Tibial nerve (tissue), 4 donors: ENCODE measurements around the gene EPHA10.

Experiments used
- CTCF ChIP-seq, 5 experiments: fragments of 200-600 bp in 3 of 5; fragments of 450-650 bp in 2 of 5; sonication (generic) in 3 of 5; IDR thresholded peaks; one replicate each; pipeline ENCODE4 v1.5.1; 2016 to 2019; ENCODE audit warnings: antibody characterized with exemption in 5 of 5, mild to moderate bottlenecking in 3 of 5, moderate library complexity in 2 of 5
- EP300 ChIP-seq, 2 donors: sonication (generic); formaldehyde crosslinking; IDR thresholded peaks; one replicate each; pipeline ENCODE4 v1.6.1; 2017; ENCODE audit warnings: antibody characterized with exemption in 2 of 2, mild to moderate bottlenecking in 1 of 2
- POLR2A ChIP-seq, 2 donors: fragments of 450-650 bp; IDR thresholded peaks; one replicate each; pipeline ENCODE4 v1.6.1; 2017; ENCODE audit warnings: antibody characterized with exemption in 2 of 2, mild to moderate bottlenecking in 2 of 2, moderate library complexity in 2 of 2

DNA sequence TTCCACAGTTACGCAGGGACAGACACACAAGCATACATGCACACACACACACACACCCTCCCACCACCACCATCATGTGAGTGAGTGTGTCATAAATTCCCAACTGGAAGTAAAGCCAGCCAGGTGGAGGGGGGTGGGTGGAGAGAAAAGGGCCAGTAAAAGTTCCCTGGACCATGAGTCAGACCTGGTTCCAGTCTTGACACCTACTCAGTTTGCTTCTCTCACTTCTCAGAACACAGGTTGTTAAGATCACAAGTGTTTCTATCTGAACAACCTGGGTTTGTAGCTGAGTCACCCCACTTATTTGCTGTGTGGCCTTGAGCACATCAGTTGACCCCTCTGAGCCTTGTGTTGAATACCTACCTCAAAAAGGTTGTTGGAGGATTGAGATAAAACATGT lies 9.6 kb downstream of the EPHA10 start:
- no peak for TF ChIP-seq POLR2A (IDR thresholded peaks at IDR 0.05)
- TF ChIP-seq CTCF (IDR thresholded peaks at IDR 0.05), result no peak
- TF ChIP-seq EP300 (IDR thresholded peaks at IDR 0.05), result no peak
